NCI-H2171 treated with DMSO at 0.1 percent for 48 hours (cell line): ENCODE data around the gene CCDC92.

Source experiments
- DNase-seq: peaks from one replicate; lab custom pipeline; 2025; lab: John Stamatoyannopoulos, UW

Gene CCDC92, protein sequence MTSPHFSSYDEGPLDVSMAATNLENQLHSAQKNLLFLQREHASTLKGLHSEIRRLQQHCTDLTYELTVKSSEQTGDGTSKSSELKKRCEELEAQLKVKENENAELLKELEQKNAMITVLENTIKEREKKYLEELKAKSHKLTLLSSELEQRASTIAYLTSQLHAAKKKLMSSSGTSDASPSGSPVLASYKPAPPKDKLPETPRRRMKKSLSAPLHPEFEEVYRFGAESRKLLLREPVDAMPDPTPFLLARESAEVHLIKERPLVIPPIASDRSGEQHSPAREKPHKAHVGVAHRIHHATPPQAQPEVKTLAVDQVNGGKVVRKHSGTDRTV

GRCh38 chr12:123972457-123973401 is at the start of gene CCDC92, which contains the start of gene ZNF664:
Gene CCDC92 (minus strand): TSS chr12:123972831. CDS start chr12:123944305, 28,526 bp downstream.
Gene ZNF664 (plus strand): TSS chr12:123973215. CDS start chr12:124012145, 38,930 bp downstream.
- DNase-seq, result peak; percentile 90

GRCh38 chr12:124022161-124022560 is 49.5 kb upstream of the CCDC92 start:
- DNase-seq, result peak; percentile 33

DNA sequence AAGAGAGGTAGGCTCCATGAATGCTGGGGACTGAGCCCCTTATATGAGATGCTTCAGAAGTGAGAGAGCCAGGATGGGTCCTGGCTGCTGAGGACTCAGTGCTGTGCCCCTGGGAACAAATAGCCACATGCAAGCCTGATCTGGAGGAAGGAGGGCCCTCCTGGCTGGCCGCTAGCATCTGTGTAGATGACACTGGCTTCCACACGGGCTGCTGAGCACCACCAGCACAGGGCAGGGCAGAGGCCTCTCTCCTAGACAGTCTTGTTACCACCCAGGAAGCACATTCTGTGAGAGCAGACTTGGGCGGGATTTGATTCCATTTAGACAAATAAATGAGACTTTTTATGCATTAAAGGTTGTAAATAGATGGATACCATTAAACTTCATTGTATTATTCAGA is 48.4 kb upstream of the CCDC92 start:
- no peak for DNase-seq

DNA sequence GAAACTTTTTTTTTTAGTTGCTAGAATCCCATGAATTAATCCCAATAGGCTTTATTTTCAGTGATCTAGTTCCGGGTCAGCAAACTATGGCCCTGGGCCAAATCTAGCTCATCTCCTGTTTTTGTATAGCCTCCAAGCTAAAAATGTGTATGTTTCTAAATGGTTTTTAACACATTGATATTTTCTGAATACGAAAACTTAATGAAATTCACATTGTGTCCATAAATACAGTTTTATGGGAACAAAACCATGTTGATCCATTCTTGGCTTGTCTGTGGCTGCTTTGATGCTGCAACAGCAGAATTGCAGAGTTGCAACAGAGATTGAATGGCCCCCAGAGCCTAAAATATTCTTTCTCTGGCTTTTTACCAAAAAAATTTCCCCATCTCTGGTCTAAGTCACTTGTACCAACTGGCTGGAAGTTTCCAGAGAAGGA is 47.9 kb upstream of the CCDC92 start:
- DNase-seq, result no peak

- DNase-seq, result no peak
Observed at GRCh38 chr12:124019115-124019514, 46.5 kb upstream of the CCDC92 start.

DNA sequence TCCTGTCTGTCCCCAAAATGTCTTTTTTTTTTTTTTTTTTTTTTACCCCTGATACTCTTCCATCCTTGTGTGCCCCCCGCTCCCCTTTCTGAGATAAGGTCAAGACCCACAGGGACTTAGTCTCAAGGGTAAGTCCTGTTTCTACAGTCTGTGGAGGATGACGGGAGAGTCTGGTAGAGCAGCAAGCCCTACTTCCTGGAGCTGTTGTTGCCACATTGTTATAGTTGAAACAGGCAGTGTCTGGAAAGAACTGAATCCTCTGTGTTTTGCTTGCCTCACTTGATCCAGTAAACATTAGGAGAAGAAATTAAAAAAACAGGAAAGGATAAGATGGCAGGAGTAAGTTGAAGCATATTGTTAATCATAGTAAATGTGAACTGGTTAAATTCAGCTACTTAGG is 45.9 kb upstream of the CCDC92 start:
- DNase-seq, result no peak

- DNase-seq, result no peak
Observed at GRCh38 chr12:124017064-124017463, 44.4 kb upstream of the CCDC92 start.

DNA sequence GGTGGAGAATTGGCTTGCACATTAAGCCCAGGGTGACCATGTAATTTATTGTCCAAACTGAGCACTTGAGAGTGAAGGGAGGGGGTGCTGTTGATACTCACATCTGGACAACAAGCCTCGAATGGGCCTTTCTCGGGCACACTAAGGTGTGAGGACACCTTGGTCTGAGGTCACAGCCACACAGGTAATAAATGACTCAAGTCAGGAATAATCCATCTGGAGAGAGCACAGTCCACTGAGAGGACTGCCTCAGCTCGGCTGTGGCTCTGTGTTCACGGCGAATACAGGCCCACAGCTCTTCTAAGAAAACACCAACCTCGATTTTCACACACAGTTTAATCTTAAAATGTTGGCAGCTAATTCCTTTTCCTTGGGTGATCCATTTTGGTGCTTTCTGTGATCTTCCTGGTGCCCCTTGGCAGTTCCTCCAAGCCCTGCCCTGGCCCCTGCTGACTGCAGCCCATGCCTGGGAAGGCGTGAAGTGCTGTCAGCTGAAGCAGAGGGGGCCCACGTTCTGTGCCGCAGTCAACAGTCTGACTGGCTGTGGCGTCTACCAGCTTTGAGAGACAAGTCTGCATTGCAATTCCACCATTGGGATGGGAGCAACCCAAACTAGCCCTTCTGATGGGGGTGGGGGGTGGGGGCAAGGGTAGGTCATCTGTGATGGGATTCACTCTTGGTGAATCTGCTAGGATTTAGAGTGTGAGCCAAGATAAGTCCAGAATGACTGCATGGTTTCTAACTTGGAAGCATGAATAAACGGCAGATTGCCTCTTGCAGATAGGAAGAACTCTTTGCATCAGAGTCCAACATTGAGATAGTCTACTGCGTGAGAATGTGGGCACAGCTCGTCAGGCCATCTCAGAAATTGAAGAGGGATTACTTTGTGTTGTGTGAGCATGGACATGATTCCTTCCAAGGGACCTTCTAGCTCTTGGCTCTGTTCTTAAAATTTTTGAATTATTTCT is 43.1 kb upstream of the CCDC92 start:
- DNase-seq, result no peak

GRCh38 chr12:124013073-124013472 is 40.4 kb upstream of the CCDC92 start:
- DNase-seq, result no peak

DNA sequence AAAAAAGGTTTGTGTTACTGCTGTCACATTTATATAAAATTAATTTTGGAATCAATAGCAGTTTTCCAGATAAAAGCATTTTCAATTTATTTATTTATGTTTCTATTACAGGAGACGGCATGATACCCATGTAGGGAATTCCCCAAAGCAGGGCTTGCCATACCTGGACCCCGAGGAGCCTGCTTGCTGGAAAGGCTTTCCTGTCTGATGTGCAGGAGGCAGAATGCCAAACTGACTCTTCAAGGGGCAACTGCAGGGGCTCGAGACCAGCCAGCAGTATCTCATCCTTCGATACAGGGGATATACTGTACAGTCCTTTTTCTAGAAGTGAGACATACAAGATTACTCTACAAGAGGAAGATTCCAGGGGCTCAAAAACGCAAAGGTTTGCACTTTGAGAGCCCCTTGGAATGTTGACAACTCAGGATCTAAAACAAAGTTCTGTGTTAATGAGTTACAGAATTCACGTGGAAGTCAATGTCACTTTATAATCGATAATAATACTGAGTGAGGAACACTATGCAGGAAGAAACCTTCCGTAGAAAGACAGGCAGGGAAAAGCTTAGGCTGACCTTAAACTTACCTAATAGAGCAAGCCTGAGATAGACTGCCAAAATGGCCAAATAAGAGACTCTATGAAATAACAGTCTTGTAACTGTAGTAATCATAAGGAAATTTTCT is 38.9 kb upstream of the CCDC92 start:
- DNase-seq, result no peak

GRCh38 chr12:124010687-124011086 is 38.1 kb upstream of the CCDC92 start:
- DNase-seq, result no peak

- DNase-seq, result no peak
Observed at GRCh38 chr12:124009781-124010180, 37.1 kb upstream of the CCDC92 start.

- no peak for DNase-seq
Observed at GRCh38 chr12:124008595-124008994, 36.0 kb upstream of the CCDC92 start.

DNA sequence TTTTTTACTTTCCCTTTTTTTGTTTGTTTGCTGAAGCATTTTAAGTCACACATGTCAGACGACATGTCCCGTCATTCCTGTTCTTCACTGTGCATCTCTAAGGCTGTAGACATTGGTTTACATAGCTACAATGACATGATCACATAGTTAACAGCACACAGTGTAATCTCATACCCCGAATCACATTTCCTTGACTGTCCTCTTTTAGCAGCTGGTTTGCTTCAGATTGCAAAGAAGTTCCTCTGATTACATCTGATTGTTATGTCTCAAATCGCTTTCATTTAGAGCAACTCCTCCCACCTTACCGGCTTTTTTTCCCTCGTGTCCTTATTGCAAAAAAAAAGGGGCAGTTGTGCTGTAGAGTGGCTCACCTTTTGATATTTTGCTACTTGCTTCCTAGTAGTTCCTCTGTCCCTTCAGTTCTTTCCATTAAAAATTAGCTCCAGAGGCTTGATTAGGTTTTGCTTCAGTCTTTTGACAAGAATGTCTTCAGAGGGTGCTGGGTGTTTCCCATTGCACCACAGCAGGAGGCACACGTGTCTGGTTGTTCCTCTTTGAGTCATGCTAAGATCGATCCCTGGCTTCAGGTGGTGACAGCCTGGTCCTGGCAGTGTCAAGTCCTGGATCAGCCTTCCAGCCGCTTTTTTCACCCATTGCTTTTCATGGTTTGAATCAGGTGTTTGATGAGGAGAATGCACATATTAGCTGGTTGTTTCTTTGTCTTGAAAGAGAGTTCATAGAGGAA is 35.4 kb upstream of the CCDC92 start:
- DNase-seq, result peak; percentile 49

DNA sequence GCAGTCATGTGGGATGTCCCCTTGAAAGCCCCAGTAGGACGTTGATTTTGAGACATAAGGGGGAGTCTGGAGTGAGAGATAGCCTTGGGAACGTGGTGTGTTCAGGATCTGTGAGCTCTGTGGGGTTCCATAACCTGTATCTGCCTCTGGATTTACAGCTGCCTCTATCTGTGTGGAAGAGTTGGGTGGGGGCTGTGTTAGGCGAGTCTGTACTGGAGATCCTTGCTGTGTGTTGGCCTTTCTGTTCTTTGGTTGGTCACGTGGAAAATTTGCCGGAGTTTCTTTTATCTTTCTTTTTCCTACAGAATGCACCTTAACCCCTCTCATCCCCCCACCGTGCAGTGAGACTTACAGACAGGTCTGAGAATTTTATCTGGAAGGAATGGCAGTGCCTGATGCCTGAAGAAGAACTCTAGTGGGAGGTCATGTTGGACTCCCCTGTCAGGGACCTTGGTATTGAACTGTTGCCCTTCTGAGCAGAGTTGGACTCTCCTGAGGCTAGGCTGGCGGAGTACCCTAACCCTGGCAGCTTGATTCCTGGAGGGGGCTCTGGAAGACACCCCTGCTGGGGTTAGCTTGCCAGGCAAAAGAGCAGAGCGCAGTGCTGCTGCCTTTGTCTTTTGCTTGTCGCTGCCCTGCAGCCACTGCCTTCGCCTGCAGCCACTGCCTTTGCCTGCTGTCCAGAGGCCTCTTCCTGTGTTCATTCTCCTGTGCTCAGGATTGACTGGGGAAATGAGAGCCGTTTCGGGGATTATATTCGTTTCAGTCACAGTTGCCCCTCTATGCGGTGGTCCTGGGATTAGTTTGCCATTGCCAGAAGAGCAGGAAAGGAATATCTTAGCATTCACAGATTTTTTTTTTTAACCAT is 34.4 kb upstream of the CCDC92 start:
- no peak for DNase-seq

DNA sequence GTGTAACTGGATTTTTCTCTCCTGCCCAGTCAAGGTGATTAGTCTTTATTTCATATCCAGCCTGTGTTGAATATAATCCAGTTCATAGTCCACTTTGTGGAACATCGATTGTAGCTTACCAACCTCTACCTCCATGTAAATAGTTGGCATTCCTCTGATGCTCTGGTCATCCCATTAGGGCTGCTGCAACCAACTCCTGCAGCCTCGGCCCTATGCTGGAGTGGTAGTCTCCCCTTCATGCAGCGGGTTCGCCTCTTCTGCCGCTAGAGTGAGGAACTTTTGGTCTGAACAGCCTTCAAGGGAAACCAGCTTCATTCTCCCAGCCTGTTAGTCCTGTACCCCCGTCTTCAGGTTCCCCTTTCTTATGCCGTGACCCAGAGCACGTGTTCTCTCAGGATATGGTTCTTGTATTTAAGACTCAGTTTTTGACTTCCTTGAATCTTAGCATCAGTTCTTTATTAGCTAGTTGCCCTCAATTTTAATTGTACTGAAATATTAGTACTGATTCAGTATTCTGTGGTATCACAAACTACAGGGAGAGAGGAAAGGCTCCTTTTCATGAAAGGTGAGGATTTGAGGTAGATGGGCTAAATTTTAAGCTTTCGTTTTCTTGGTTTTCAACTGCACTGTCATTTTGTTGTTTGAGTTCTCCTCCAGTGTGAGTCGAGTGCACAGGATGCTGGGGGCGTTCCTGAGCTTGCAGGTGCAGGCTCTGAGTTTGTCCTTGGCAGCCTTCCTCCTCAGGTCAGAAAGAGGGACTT is 33.6 kb upstream of the CCDC92 start:
- no peak for DNase-seq

GRCh38 chr12:124004233-124004875 is 31.7 kb upstream of the CCDC92 start:
- DNase-seq, result no peak

DNA sequence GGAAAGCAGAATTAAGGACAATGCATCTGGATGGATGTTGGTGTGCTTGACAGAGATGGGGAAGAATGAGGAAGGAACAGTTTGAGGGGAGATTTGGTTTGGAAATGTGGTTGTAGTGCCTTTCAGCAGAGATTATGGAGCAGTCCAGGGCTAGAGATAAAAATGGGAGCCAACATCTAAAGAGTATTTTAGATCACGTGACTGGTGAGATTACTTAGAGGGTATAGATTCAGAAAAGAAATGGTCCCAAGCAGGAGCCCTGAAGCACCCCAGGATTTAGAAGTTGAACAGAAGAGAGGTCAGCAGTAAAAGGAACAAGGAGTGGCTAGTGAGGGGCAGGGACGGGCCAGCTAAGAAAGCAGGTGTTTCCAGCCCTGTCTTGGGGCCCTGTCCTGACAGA is 30.0 kb upstream of the CCDC92 start:
- DNase-seq, result no peak
